ENCODE data around the gene CREB3L4.
A peak's percentile ranks its signal among the peaks of the same experiment; 100 is the strongest.

CREB3L4 gene

GRCh38 chr1:153957744-153958110 lies 10.0 kb upstream of the CREB3L4 start:
- no peak for DNase-seq (ENCODE audit: extremely low spot score, insufficient read length, low read depth)
- FAIRE-seq: peak; percentile 86

- FAIRE-seq: peak; percentile 95
Observed at GRCh38 chr1:153958111-153958960, 9.4 kb upstream of the CREB3L4 start, which contains the start of gene CRTC2. Gene CRTC2 (minus strand): TSS chr1:153958612. CDS start chr1:153958497, 115 bp downstream.

GRCh38 chr1:153958961-153959260 lies 8.8 kb upstream of the CREB3L4 start:
- no peak for DNase-seq (ENCODE audit: extremely low spot score, insufficient read length, low read depth)
- no peak for FAIRE-seq

More at GRCh38 chr1:153958111-153958960, 9.4 kb upstream of the CREB3L4 start, which contains the start of gene CRTC2:
- peak; percentile 94 for DNase-seq (ENCODE audit: extremely low spot score, insufficient read length, low read depth)

GRCh38 chr1:153959454-153959853 lies 8.2 kb upstream of the CREB3L4 start:
- FAIRE-seq (no peak), DNase-seq (ENCODE audit: extremely low spot score, insufficient read length, low read depth) (no peak)

- no peak for FAIRE-seq
- DNase-seq (ENCODE audit: extremely low spot score, insufficient read length, low read depth): no peak
Observed at GRCh38 chr1:153960206-153960605, 7.5 kb upstream of the CREB3L4 start.

GRCh38 chr1:153961421-153961820 lies 6.3 kb upstream of the CREB3L4 start:
- no peak for FAIRE-seq
- DNase-seq (ENCODE audit: extremely low spot score, insufficient read length, low read depth): no peak

GRCh38 chr1:153962088-153963029 lies 5.3 kb upstream of the CREB3L4 start:
- DNase-seq (ENCODE audit: extremely low spot score, insufficient read length, low read depth) (no peak), FAIRE-seq (no peak)

- DNase-seq (ENCODE audit: extremely low spot score, insufficient read length, low read depth) (peak; percentile 73), FAIRE-seq (peak; percentile 94)
Observed at GRCh38 chr1:153963030-153963849, 4.5 kb upstream of the CREB3L4 start, which contains the start of gene SLC39A1. Gene SLC39A1 (minus strand): TSS chr1:153963537. CDS start chr1:153962715, 822 bp downstream.

GRCh38 chr1:153963850-153964331 lies 3.8 kb upstream of the CREB3L4 start:
- FAIRE-seq (no peak), DNase-seq (ENCODE audit: extremely low spot score, insufficient read length, low read depth) (no peak)

GRCh38 chr1:153968000-153968363 lies 280 bp downstream of the CREB3L4 start:
- DNase-seq (ENCODE audit: extremely low spot score, insufficient read length, low read depth): no peak
- FAIRE-seq: no peak

- no peak for FAIRE-seq
- no peak for DNase-seq (ENCODE audit: extremely low spot score, insufficient read length, low read depth)
Observed at GRCh38 chr1:153968408-153968807, 706 bp downstream of the CREB3L4 start.

GRCh38 chr1:153968972-153969371 lies 1.3 kb downstream of the CREB3L4 start:
- FAIRE-seq (no peak), DNase-seq (ENCODE audit: extremely low spot score, insufficient read length, low read depth) (no peak)

- no peak for FAIRE-seq
- DNase-seq (ENCODE audit: extremely low spot score, insufficient read length, low read depth): no peak
Observed at GRCh38 chr1:153970346-153970745, 2.6 kb downstream of the CREB3L4 start.

GRCh38 chr1:153973071-153973470 lies 5.4 kb downstream of the CREB3L4 start:
- FAIRE-seq: no peak

GRCh38 chr1:153973525-153973924 lies 5.8 kb downstream of the CREB3L4 start:
- DNase-seq (ENCODE audit: extremely low spot score, insufficient read length, low read depth) (no peak), FAIRE-seq (no peak)

More at GRCh38 chr1:153973071-153973470, 5.4 kb downstream of the CREB3L4 start:
- no peak for DNase-seq (ENCODE audit: extremely low spot score, insufficient read length, low read depth)

- FAIRE-seq: no peak
- no peak for DNase-seq (ENCODE audit: extremely low spot score, insufficient read length, low read depth)
Observed at GRCh38 chr1:153976819-153977249, 9.1 kb downstream of the CREB3L4 start.

GRCh38 chr1:153977250-153978240 lies 9.8 kb downstream of the CREB3L4 start, which contains the start of gene JTB:
Gene JTB (minus strand): TSS chr1:153977674. CDS start chr1:153977252, 422 bp downstream.
- peak; percentile 72 for DNase-seq (ENCODE audit: extremely low spot score, insufficient read length, low read depth)
- FAIRE-seq: peak; percentile 74

- no peak for DNase-seq (ENCODE audit: extremely low spot score, insufficient read length, low read depth)
- no peak for FAIRE-seq
Observed at GRCh38 chr1:153978274-153978909, 10.7 kb downstream of the CREB3L4 start.
